K562 (cell line): ENCODE data around the gene HMGN5. TPM values are rescaled to one million over a fixed set of nuclear protein-coding genes. Genes with fewer than 3 reads are reported as not detected.

Experiments
- ATAC-seq: fragments of 200-7000 bp; cut with Tn5 transposase; 3 replicates; pipeline ENCODE4 v1.9.1; 2020; ENCODE audit warnings: moderate library complexity
- BruUV-seq: library from RNA; stranded (reverse); fragments of 400-500 nt; replicated peaks from 2 replicates; lab custom pipeline; 2021; lab: Mats Ljungman, UMichigan
- CTCF ChIA-PET: fragments of 300-600 bp; formaldehyde crosslinking; extraction: SDS; loops from one replicate; lab custom pipeline; 2021; ENCODE audit warnings: low intra/inter-chr PET ratio; lab: Yijun Ruan, JAX
- POLR2A ChIA-PET: fragments of 300-600, 350-650 bp; sonication (Branson Sonifier 250); formaldehyde crosslinking; extraction: SDS; loops from one replicate; lab custom pipeline; 2021; ENCODE audit warnings: antibody characterized with exemption, inconsistent platforms; lab: Yijun Ruan, JAX
- DNase-seq, 4 experiments: peaks; one replicate each; pipeline versions ENCODE4 v3.0.0 to v3.0.0-alpha.2; 2011 to 2018; ENCODE audit warnings: low spot score in 3 of 4, mixed read lengths in 3 of 4; ENCODE audit errors: extremely low read depth in 1 of 4
- FAIRE-seq: peaks from 2 replicates; lab custom pipeline; 2011; peaks lifted over from hg19 to GRCh38; lab: Jason Lieb, UNC
- H2AFZ ChIP-seq: 2 replicates; pipeline ENCODE4 v1.6.0; 2011; ENCODE audit warnings: low read depth, low read length, control low read depth, inconsistent platforms
- H3K27ac ChIP-seq: fragments of 200-600 bp; 3 replicates; pipeline ENCODE4 v1.8.0; 2011; ENCODE audit warnings: low read depth, mild to moderate bottlenecking, control low read depth, inconsistent platforms, low read length, moderate library complexity, mixed read lengths; ENCODE audit errors: extremely low read depth
- H3K27me3 ChIP-seq, 2 experiments: fragments of 300-600 bp in 1 of 2; 2 replicates in 1 of 2; 3 replicates in 1 of 2; pipeline versions ENCODE4 v1.6.0 to v1.8.0; 2011; ENCODE audit warnings: inconsistent platforms in 2 of 2, low read length in 2 of 2, mild to moderate bottlenecking in 1 of 2, mixed read lengths in 1 of 2, moderate library complexity in 1 of 2; ENCODE audit not compliant: control insufficient read depth in 2 of 2, insufficient read depth in 2 of 2
- H3K36me3 ChIP-seq: fragments of 300-600 bp; 3 replicates; pipeline ENCODE4 v1.8.0; 2011; ENCODE audit warnings: mild to moderate bottlenecking, low read length, inconsistent platforms; ENCODE audit not compliant: control insufficient read depth, insufficient read depth
- H3K4me1 ChIP-seq, 2 experiments: fragments of 200-600 bp in 1 of 2; replicated peaks in 1 of 2; 2 replicates in 1 of 2; 3 replicates in 1 of 2; pipeline versions ENCODE4 v1.5.1 to v1.8.0; 2011; ENCODE audit warnings: inconsistent platforms in 2 of 2, low read length in 2 of 2, mild to moderate bottlenecking in 1 of 2, mixed read lengths in 1 of 2, moderate library complexity in 1 of 2; ENCODE audit not compliant: control insufficient read depth in 2 of 2, insufficient read depth in 2 of 2
- H3K4me2 ChIP-seq: 2 replicates; pipeline ENCODE4 v1.6.1; 2011; ENCODE audit warnings: low read length, control low read depth, inconsistent platforms, mixed read lengths; ENCODE audit not compliant: insufficient read depth
- H3K4me3 ChIP-seq: fragments of 200-600 bp; sonication (generic), shearing (Covaris generic); 2 replicates; pipeline ENCODE4 v1.5.1; 2016; ENCODE audit warnings: control low read depth, inconsistent platforms
- H3K79me2 ChIP-seq: fragments of 200-600 bp; 3 replicates; pipeline ENCODE4 v1.8.0; 2011; ENCODE audit warnings: low read length, inconsistent platforms; ENCODE audit not compliant: control insufficient read depth, insufficient read depth
- H3K9ac ChIP-seq, 2 experiments: 2 replicates each; pipeline versions ENCODE4 v1.6.0 to v1.6.1; 2011; ENCODE audit warnings: low read depth in 2 of 2, low read length in 2 of 2, control low read depth in 1 of 2, inconsistent platforms in 1 of 2, mild to moderate bottlenecking in 1 of 2, mixed read lengths in 1 of 2; ENCODE audit not compliant: insufficient read depth in 1 of 2
- H3K9me1 ChIP-seq: one replicate; pipeline ENCODE4 v1.6.0; 2011; ENCODE audit warnings: inconsistent platforms, mild to moderate bottlenecking, low read length, moderate library complexity; ENCODE audit not compliant: control insufficient read depth, insufficient read depth
- H3K9me3 ChIP-seq: replicated peaks from 2 replicates; pipeline ENCODE4 v1.5.1; 2011; ENCODE audit warnings: low read depth, low read length, inconsistent platforms; ENCODE audit not compliant: control insufficient read depth, insufficient read depth
- H4K20me1 ChIP-seq: replicated peaks from 2 replicates; pipeline ENCODE4 v1.6.1; 2011; ENCODE audit warnings: low read length, inconsistent platforms, mixed read lengths; ENCODE audit not compliant: control insufficient read depth, insufficient read depth
- BRF2 ChIP-seq: IDR thresholded peaks from 3 replicates; pipeline ENCODE4 v1.6.1; 2011; ENCODE audit warnings: borderline replicate concordance, mild to moderate bottlenecking; ENCODE audit not compliant: insufficient read length, insufficient read depth
- GATAD2A ChIP-seq: fragments of 450-650 bp; IDR thresholded peaks from 2 replicates; pipeline ENCODE4 v1.6.1; 2017
- MITF ChIP-seq: IDR thresholded peaks from 2 replicates; pipeline ENCODE4 v1.6.1; 2014; ENCODE audit warnings: antibody characterized with exemption
- SMARCE1 ChIP-seq: fragments of 450-650 bp; IDR thresholded peaks from 2 replicates; pipeline ENCODE4 v1.7.1; 2016; ENCODE audit warnings: mild to moderate bottlenecking
- ZNF316 ChIP-seq: fragments of 450-650 bp; IDR thresholded peaks from 2 replicates; pipeline ENCODE4 v1.6.1; 2016
- whole genome bisulfite sequencing: fragments of 100-300 bp; shearing (Covaris generic); methylation state at CpG from one replicate; pipeline ENCODE4 v1.1.6; 2016; ENCODE audit warnings: low coverage, mixed read lengths; ENCODE audit not compliant: insufficient coverage; ENCODE audit errors: missing lambda C conversion rate; 5-methylcytosine and 5-hydroxymethylcytosine counted together
- in situ Hi-C: fragments of 300-500 bp; cut with MboI; formaldehyde crosslinking; loops from 4 replicates; pipeline ENCODE4 v1.15.0; 2018; ENCODE audit warnings: inconsistent platforms, mixed read lengths
- intact Hi-C: fragments of 100-400 bp; cut with micrococcal nuclease; formaldehyde crosslinking; loops from 2 replicates; pipeline ENCODE4 v1.14.2; 2022
- polyA plus RNA-seq, 8 experiments: library from polyadenylated mRNA; depleted of rRNA in 4 of 8; stranded (reverse) in 5 of 8; unstranded in 3 of 8; fragments of >200 nt; fragmentation: Nextera tagmentation in 2 of 8; fragmentation: Illumina TruSeq in 1 of 8; extraction: Ambion mirVana in 2 of 8; extraction: Trizol in 1 of 8; gene quantifications; 2 replicates each; pipeline versions ENCODE4 v1.2.1 to v1.2.3, GENCODE V29; 2011 to 2014; ENCODE audit warnings: inconsistent platforms in 1 of 8, missing spikeins in 1 of 8
- total RNA-seq, 7 experiments: library from RNA; depleted of rRNA in 6 of 7; stranded (reverse); fragments of >200 nt in 6 of 7; fragmentation: Illumina TruSeq in 2 of 7; extraction: Trizol in 2 of 7; gene quantifications; 2 replicates each; pipeline versions ENCODE4 v1.2.1 to v1.2.3, GENCODE V29; 2011 to 2021; ENCODE audit warnings: low replicate concordance in 1 of 7

The HMGN5 gene
- total and polyA plus RNA-seq, 9 of the 15 experiments (the other 6 are each of a cell fraction or from before 2014, with no cell fraction given) = 2.5 to 56.1 (median 7.0) TPM

GRCh38 chrX:81110286-81110685 lies 91.4 kb downstream of the HMGN5 start:
- H2AFZ ChIP-seq = no peak overlapping the region
- no peaks in the 10 kb centered on the region for H3K4me1 ChIP-seq
- H3K27ac ChIP-seq = no peak overlapping the region
- ChIA-PET CTCF (no interaction called here), POLR2A (no interaction called here)
- H3K79me2 ChIP-seq = no peaks in the 10 kb centered on the region
- DNase-seq = no peak
- H3K4me3 ChIP-seq = no peak overlapping the region
- ATAC-seq = no peak
- no peak overlapping the region for H3K4me2 ChIP-seq
- WGBS = 0% methylated on average over 3 of the region's 3 CpGs
- intact Hi-C loops (no loop called here), in situ Hi-C loops (no loop called here)
- H3K36me3 ChIP-seq = no peaks in the 10 kb centered on the region
- H3K9me1 ChIP-seq = no peaks in the 10 kb centered on the region
- TF ChIP-seq GATAD2A (no peak), SMARCE1 (no peak), MITF (no peak), BRF2 (no peak), ZNF316 (peak; percentile 25; the same call in 1 of the 2 replicates)
- H4K20me1 ChIP-seq = no peaks in the 10 kb centered on the region
- no TSS peak for BruUV-seq
- H3K9me3 ChIP-seq = no peaks in the 10 kb centered on the region
- H3K9ac ChIP-seq = no peak overlapping the region
- FAIRE-seq = no peak
- no peaks in the 10 kb centered on the region for H3K27me3 ChIP-seq
